GM13976 (cell line): ENCODE measurements around the gene FIGN.

Source experiments
- DNase-seq: peaks from one replicate; pipeline ENCODE4 v3.0.0; 2012; ENCODE audit warnings: low spot score
- in situ Hi-C: fragments of 300-500 bp; cut with MboI; formaldehyde crosslinking; loops from one replicate; pipeline ENCODE4 v1.12.0; 2022; ENCODE audit warnings: low sequenced_read_pairs, mixed read lengths, inconsistent platforms; ENCODE audit not compliant: unreplicated experiment
- TF ChIP-seq, protein P1 (sequence below): IDR thresholded peaks from 2 replicates; pipeline ENCODE4 v1.5.1; 2012; ENCODE audit warnings: borderline replicate concordance, mild to moderate bottlenecking; ENCODE audit not compliant: insufficient read depth; ENCODE audit errors: extremely low read depth, missing control alignments, control extremely low read depth

Gene FIGN

GRCh38 chr2:163604941-163605555 is 130.8 kb downstream of the FIGN start:
- DNase-seq: no peak
- TF ChIP-seq, protein P1, sequence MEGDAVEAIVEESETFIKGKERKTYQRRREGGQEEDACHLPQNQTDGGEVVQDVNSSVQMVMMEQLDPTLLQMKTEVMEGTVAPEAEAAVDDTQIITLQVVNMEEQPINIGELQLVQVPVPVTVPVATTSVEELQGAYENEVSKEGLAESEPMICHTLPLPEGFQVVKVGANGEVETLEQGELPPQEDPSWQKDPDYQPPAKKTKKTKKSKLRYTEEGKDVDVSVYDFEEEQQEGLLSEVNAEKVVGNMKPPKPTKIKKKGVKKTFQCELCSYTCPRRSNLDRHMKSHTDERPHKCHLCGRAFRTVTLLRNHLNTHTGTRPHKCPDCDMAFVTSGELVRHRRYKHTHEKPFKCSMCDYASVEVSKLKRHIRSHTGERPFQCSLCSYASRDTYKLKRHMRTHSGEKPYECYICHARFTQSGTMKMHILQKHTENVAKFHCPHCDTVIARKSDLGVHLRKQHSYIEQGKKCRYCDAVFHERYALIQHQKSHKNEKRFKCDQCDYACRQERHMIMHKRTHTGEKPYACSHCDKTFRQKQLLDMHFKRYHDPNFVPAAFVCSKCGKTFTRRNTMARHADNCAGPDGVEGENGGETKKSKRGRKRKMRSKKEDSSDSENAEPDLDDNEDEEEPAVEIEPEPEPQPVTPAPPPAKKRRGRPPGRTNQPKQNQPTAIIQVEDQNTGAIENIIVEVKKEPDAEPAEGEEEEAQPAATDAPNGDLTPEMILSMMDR: no peak
- in situ Hi-C loops: no loop called here

DNA sequence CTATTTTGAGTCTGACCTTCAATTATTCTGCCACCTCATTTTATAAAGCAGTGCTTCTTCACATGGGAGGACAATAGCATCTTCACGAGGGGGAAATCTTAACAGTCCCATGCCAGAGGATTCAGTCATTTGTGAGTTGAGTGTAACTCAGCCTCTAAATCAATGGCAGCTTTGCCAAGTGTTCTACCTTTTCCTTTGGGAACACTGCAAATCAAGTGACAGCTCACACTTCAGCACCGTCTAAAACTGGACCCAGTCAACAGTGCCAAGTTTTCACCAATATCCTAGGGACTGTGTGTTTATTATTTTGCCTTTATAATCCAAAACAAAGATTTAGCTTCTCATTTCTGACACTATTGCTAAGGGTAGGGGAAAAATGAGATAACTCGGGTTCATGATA is 133.6 kb downstream of the FIGN start:
- TF ChIP-seq, protein P1: no peak
- in situ Hi-C loops: no loop called here
- DNase-seq: no peak

DNA sequence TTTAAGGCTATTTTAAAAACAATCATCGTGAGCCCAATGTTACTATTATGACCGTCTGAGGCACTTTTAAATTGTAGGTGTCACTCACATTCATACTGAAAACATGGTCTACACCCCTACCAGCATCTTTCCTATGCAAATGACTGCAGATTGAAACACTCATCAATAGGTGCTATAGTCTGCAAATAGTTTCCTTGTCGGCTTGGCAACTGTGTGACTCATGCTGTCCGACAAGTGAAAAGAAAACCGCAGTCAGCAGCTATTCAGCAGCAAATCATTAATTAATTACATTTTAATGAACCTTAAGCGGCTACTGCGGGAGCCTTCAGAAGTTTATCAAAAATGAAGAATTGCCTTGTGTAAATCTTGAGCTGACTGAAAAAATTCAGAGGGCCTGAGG is 134.4 kb downstream of the FIGN start:
- in situ Hi-C loops: no loop called here
- no peak for DNase-seq
- TF ChIP-seq, protein P1: no peak

DNA sequence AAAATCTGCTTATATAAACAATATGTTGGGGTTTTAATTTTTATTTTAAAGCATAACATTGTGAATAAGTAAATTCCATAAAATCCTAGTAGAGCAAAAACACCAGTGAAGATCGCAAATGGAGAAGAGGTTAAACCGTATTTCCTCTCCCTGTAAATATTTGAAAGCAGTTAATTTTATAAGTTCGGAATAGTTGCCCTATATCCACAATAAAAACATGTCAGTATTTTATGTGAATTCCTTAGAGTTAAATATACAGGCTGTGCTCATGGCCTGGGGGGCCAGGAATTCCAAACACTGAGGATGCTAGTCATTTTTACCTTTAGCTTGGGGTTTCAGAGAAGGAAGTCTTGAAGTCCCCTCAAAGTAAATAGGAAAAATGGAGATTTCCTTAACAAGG is 135.0 kb downstream of the FIGN start:
- DNase-seq: no peak
- in situ Hi-C loops: no loop called here
- TF ChIP-seq, protein P1: no peak

DNA sequence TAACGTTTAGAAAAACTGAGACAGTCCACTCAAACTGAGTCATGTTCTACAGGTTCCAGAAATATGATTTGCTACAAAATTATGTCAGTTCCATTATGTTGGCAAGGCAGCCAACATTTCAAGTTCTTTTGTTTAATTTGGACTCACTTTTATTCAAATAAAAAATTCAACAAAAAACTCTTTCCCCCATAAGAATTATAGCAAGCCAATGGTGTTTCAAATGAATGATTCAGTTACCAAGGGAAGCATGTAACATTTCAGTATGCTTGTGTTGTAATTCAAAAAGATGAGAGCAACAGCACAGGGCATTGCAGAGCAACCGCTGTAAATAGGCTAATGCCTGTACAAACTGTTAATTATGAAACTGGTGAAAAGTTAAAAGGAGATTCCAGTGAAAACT is 140.8 kb downstream of the FIGN start:
- TF ChIP-seq, protein P1: no peak
- no peak for DNase-seq
- in situ Hi-C loops: no loop called here

DNA sequence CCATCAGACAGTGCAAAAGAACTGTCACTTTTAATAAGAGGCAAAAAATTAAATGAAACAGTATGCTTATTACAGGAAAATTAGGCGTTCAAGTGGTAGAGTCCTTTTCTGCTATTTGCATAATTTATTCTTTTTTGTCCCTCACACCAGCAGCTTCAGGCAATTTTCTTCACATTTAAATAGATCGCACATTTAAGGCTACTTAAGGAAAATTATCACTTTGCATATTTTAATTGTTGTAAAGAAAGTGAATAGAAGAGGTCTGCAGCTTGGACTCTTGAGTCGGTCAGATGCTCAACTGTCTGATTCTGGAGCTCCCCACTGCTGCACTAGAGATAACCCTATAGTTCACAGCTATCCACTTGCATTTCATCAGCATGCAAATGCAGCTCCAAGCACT is 141.3 kb downstream of the FIGN start:
- in situ Hi-C loops: no loop called here
- DNase-seq: no peak
- TF ChIP-seq, protein P1: no peak
